NCI-H82 (cell line): ENCODE results near the gene CC2D1B.

Source experiments
- DNase-seq: peaks from one replicate; lab custom pipeline; 2025; lab: John Stamatoyannopoulos, UW

The CC2D1B gene

GRCh38 chr1:52305417-52306226 is 60.4 kb downstream of the CC2D1B start:
- DNase-seq: no peak
